ENCODE results near the gene APC2. TPM values are rescaled to one million over a fixed set of nuclear protein-coding genes. Genes with fewer than 3 reads are reported as not detected.

The APC2 gene
- total and polyA plus RNA-seq, 10 donors = 0.02 to 0.56 (median 0.14) TPM

- 24 to 47% (median 41%) methylated on average over 19 to 33 of the region's 33 CpGs for WGBS, 5 donors
- Histone ChIP-seq H3K27ac (no peak overlapping the region), H3K9me3 (no peaks in the 10 kb centered on the region), H3K36me3 (no peaks in the 10 kb centered on the region), H3K27me3 (replicated peaks in 1 of 7) (peaks cover 7 to 100% (median 93%) of the 10 kb centered on the region in 7 donors), H3K4me1 (peaks cover 4 to 69% (median 46%) of the 10 kb centered on the region in 6 donors), H3K4me3 (no peak overlapping the region)
- intact Hi-C loops (cut with DNase I; ENCODE audit: low total_unique reads) = no loop called here
- no peak for DNase-seq
- no peak for TF ChIP-seq CTCF (IDR thresholded peaks at IDR 0.05 in 8 of 11, conservative IDR thresholded peaks at IDR 0.05 in 3 of 11)
- no peak for TF ChIP-seq POLR2AphosphoS5 (IDR thresholded peaks at IDR 0.05)
- TF ChIP-seq POLR2A (IDR thresholded peaks at IDR 0.05) = no peak
Observed at GRCh38 chr19:1453525-1454364, 3.8 kb downstream of the APC2 start.

GRCh38 chr19:1455002-1455335 is 5.0 kb downstream of the APC2 start:
- Histone ChIP-seq H3K27me3 (replicated peaks in 1 of 7) (peaks cover 7 to 96% (median 81%) of the 10 kb centered on the region in 7 donors), H3K9me3 (no peaks in the 10 kb centered on the region), H3K4me3 (peak overlapping the region in 1 of 8 donors; percentile 48), H3K27ac (no peak overlapping the region), H3K36me3 (peaks cover 0 to 4% (median 0%) of the 10 kb centered on the region in 6 donors), H3K4me1 (peaks cover 4 to 56% (median 34%) of the 10 kb centered on the region in 6 donors)
- TF ChIP-seq CTCF (IDR thresholded peaks at IDR 0.05 in 8 of 11, conservative IDR thresholded peaks at IDR 0.05 in 3 of 11) (no peak), POLR2A (IDR thresholded peaks at IDR 0.05) (no peak), POLR2AphosphoS5 (IDR thresholded peaks at IDR 0.05) (no peak)
- intact Hi-C loops (cut with DNase I; ENCODE audit: low total_unique reads) = no loop called here
- WGBS, 5 donors = 1 to 3% (median 2%) methylated on average over 14 to 22 of the region's 22 CpGs
- DNase-seq = no peak

GRCh38 chr19:1455336-1456120 is 5.6 kb downstream of the APC2 start:
- TF ChIP-seq POLR2A (IDR thresholded peaks at IDR 0.05) = no peak
- peak in 2 of 3 donors; percentile 16 to 57 for TF ChIP-seq POLR2AphosphoS5 (IDR thresholded peaks at IDR 0.05)
- DNase-seq = no peak

GRCh38 chr19:1456121-1456900 is 6.4 kb downstream of the APC2 start:
- DNase-seq = no peak
- H3K9me3 ChIP-seq = no peaks in the 10 kb centered on the region
- intact Hi-C loops (cut with DNase I; ENCODE audit: low total_unique reads) = no loop called here
- TF ChIP-seq POLR2A (IDR thresholded peaks at IDR 0.05) (no peak), CTCF (IDR thresholded peaks at IDR 0.05 in 8 of 11, conservative IDR thresholded peaks at IDR 0.05 in 3 of 11) (no peak), POLR2AphosphoS5 (IDR thresholded peaks at IDR 0.05) (peak in 2 of 3 donors; percentile 3 to 47)
- H3K36me3 ChIP-seq = peaks cover 0 to 17% (median 4%) of the 10 kb centered on the region in 6 donors
- H3K4me1 ChIP-seq = peaks cover 4 to 51% (median 30%) of the 10 kb centered on the region in 6 donors
- H3K4me3 ChIP-seq = no peak overlapping the region
- WGBS, 5 donors = 23 to 45% (median 36%) methylated on average over 10 to 43 of the region's 43 CpGs
- H3K27me3 ChIP-seq (replicated peaks in 1 of 7) = peaks cover 7 to 85% (median 68%) of the 10 kb centered on the region in 7 donors
- H3K27ac ChIP-seq = no peak overlapping the region

More at GRCh38 chr19:1455336-1456120, 5.6 kb downstream of the APC2 start:
- WGBS, 5 donors = 2 to 9% (median 3%) methylated on average over 18 to 42 of the region's 42 CpGs
- Histone ChIP-seq H3K4me3 (peak overlapping the region in 1 of 8 donors; percentile 48), H3K36me3 (peaks cover 0 to 9% (median 0%) of the 10 kb centered on the region in 6 donors), H3K27ac (no peak overlapping the region), H3K9me3 (no peaks in the 10 kb centered on the region), H3K4me1 (peaks cover 4 to 51% (median 30%) of the 10 kb centered on the region in 6 donors), H3K27me3 (replicated peaks in 1 of 7) (peaks cover 7 to 93% (median 75%) of the 10 kb centered on the region in 7 donors)
- intact Hi-C loops (cut with DNase I; ENCODE audit: low total_unique reads) = no loop called here
